CD4-positive, alpha-beta T cell (primary cell): Measurements from ENCODE around the gene DMRTA1. TPM values are rescaled to one million over a fixed set of nuclear protein-coding genes. Genes with fewer than 3 reads are reported as not detected.
"Not testable (repeated sequence)": the region's sequence is repeated elsewhere in the genome, so short reads cannot be mapped to it uniquely, and the experiment has no call there.

Experiments used
- ATAC-seq: fragments of 200-7000 bp; cut with Tn5 transposase; one replicate; pipeline ENCODE4 v1.10.0; 2022; ENCODE audit warnings: mild to moderate bottlenecking; ENCODE audit not compliant: poor library complexity
- CTCF ChIA-PET: fragments of 350-600 bp; sonication (Branson Sonifier 250); formaldehyde crosslinking; loops from one replicate; lab custom pipeline; 2021; ENCODE audit warnings: antibody characterized with exemption, inconsistent platforms; lab: Charles Lee
- POLR2A ChIA-PET: fragments of 350-600 bp; sonication (Branson Sonifier 250); formaldehyde crosslinking; loops from one replicate; lab custom pipeline; 2021; ENCODE audit warnings: antibody characterized with exemption, inconsistent platforms; lab: Charles Lee
- DNase-seq, 14 experiments: peaks; one replicate each; pipeline ENCODE4 v3.0.0-alpha.2; 2013 to 2020; ENCODE audit warnings: mixed read lengths in 2 of 14
- H3K27ac ChIP-seq, 2 donors: one replicate each; pipeline versions ENCODE4 v1.5.1 to v1.7.0; 2013; ENCODE audit warnings: low read length in 2 of 2, low read depth in 1 of 2, mild to moderate bottlenecking in 1 of 2
- H3K27me3 ChIP-seq, 2 experiments: 1 replicate in 1 of 2; 2 replicates in 1 of 2; pipeline versions ENCODE4 v1.6.1 to v1.7.0; 2013; ENCODE audit warnings: low read length in 2 of 2, control low read depth in 1 of 2, mild to moderate bottlenecking in 1 of 2, moderate library complexity in 1 of 2; ENCODE audit not compliant: insufficient read depth in 2 of 2, control insufficient read depth in 1 of 2
- H3K36me3 ChIP-seq: one replicate; pipeline ENCODE4 v1.6.1; 2013; ENCODE audit warnings: low read length, control low read depth; ENCODE audit not compliant: insufficient read depth
- H3K4me1 ChIP-seq: one replicate; pipeline ENCODE4 v1.6.1; 2013; ENCODE audit warnings: low read length, control low read depth; ENCODE audit not compliant: insufficient read depth
- H3K4me3 ChIP-seq: one replicate; pipeline ENCODE4 v1.5.1; 2013; ENCODE audit warnings: mild to moderate bottlenecking, low read length, moderate library complexity
- H3K9me3 ChIP-seq, 2 experiments: 1 replicate in 1 of 2; 2 replicates in 1 of 2; pipeline versions ENCODE4 v1.6.1 to v1.7.0; 2013; ENCODE audit warnings: low read length in 2 of 2, mild to moderate bottlenecking in 2 of 2, control low read depth in 1 of 2, moderate library complexity in 1 of 2; ENCODE audit not compliant: control insufficient read depth in 1 of 2, insufficient read depth in 1 of 2
- H3K27ac Mint-ChIP-seq: one replicate; pipeline ENCODE4 v1.8.0; 2020; ENCODE audit warnings: mixed read lengths
- H3K27me3 Mint-ChIP-seq: one replicate; pipeline ENCODE4 v1.8.0; 2021; ENCODE audit warnings: mixed read lengths
- H3K36me3 Mint-ChIP-seq: one replicate; pipeline ENCODE4 v1.8.0; 2021; ENCODE audit warnings: low read depth, mixed read lengths
- H3K4me1 Mint-ChIP-seq: one replicate; pipeline ENCODE4 v1.8.0; 2021; ENCODE audit warnings: low read depth, mixed read lengths
- H3K4me3 Mint-ChIP-seq: one replicate; pipeline ENCODE4 v1.8.0; 2020; ENCODE audit warnings: mild to moderate bottlenecking, mixed read lengths
- H3K9me3 Mint-ChIP-seq: one replicate; pipeline ENCODE4 v1.8.0; 2020; ENCODE audit warnings: mixed read lengths
- intact Hi-C, 2 experiments: fragments of 100-400 bp; cut with DNase I in 1 of 2; cut with micrococcal nuclease in 1 of 2; formaldehyde crosslinking; loops; one replicate each; pipeline versions ENCODE4 v1.15.1 to v1.9.0; 2023 to 2025; cut with DNase I, micrococcal nuclease
- total RNA-seq, 174 experiments: library from RNA in 2 of 174; stranded (reverse) in 2 of 174; gene quantifications; one replicate each; pipeline ENCODE4 v1.2.3 and lab custom pipeline; 2021 to 2026
- TF ChIP-seq, protein P1 (sequence below): fragments of 200-600 bp; IDR thresholded peaks from one replicate; pipeline ENCODE4 v1.8.0; 2022; ENCODE audit warnings: antibody characterized with exemption, mild to moderate bottlenecking

DMRTA1 gene
- total RNA-seq, 2 experiments from 2014 or later = not detected

GRCh38 chr9:22427226-22427880, 19.3 kb upstream of the DMRTA1 start:
- H3K27ac ChIP-seq = no peak overlapping the region
- intact Hi-C loops = no loop called here
- H3K4me3 ChIP-seq = no peak overlapping the region
- H3K36me3 Mint-ChIP-seq = no peaks in the 10 kb centered on the region
- no peaks in the 10 kb centered on the region for H3K36me3 ChIP-seq
- ChIA-PET CTCF (no interaction called here), POLR2A (no interaction called here)
- H3K4me3 Mint-ChIP-seq = no peak overlapping the region
- H3K9me3 ChIP-seq = no peaks in the 10 kb centered on the region
- H3K27me3 Mint-ChIP-seq = peaks cover 16% of the 10 kb centered on the region
- ATAC-seq = no peak
- no peaks in the 10 kb centered on the region for H3K4me1 ChIP-seq
- H3K4me1 Mint-ChIP-seq = no peaks in the 10 kb centered on the region
- H3K27me3 ChIP-seq = peaks cover 0 to 5% of the 10 kb centered on the region in 2 experiments
- H3K9me3 Mint-ChIP-seq = no peaks in the 10 kb centered on the region
- no peak overlapping the region for H3K27ac Mint-ChIP-seq
- TF ChIP-seq, protein P1, sequence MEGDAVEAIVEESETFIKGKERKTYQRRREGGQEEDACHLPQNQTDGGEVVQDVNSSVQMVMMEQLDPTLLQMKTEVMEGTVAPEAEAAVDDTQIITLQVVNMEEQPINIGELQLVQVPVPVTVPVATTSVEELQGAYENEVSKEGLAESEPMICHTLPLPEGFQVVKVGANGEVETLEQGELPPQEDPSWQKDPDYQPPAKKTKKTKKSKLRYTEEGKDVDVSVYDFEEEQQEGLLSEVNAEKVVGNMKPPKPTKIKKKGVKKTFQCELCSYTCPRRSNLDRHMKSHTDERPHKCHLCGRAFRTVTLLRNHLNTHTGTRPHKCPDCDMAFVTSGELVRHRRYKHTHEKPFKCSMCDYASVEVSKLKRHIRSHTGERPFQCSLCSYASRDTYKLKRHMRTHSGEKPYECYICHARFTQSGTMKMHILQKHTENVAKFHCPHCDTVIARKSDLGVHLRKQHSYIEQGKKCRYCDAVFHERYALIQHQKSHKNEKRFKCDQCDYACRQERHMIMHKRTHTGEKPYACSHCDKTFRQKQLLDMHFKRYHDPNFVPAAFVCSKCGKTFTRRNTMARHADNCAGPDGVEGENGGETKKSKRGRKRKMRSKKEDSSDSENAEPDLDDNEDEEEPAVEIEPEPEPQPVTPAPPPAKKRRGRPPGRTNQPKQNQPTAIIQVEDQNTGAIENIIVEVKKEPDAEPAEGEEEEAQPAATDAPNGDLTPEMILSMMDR = no peak
- no peak for DNase-seq

DNA sequence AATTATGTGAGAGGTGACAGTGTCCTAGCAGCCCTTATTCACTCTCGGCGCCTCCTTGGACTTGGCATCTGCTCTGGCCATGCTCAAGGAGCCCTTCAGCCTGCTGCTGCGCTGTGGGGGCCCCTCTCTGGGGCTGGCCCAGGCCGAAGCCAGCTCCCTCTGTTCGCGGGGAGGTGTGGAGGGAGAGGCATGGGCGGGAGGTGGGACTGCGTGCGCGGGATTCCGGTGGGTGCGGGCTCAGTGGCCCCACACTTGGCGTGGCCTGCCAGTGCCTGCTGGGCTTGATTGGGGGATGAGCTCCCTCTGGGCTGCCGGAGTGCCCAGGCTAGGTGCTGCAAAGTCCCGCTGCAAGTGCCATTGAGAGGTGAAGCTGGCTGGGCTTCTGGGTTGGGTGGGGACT, 12.9 kb upstream of the DMRTA1 start:
- ATAC-seq (no peak), DNase-seq (no peak)
- no peaks in the 10 kb centered on the region for H3K36me3 ChIP-seq
- intact Hi-C loops = no loop called here
- peaks cover 0 to 5% of the 10 kb centered on the region in 2 experiments for H3K9me3 ChIP-seq
- ChIA-PET POLR2A (no interaction called here), CTCF (no interaction called here)
- H3K4me1 Mint-ChIP-seq = no peaks in the 10 kb centered on the region
- H3K4me3 ChIP-seq = no peak overlapping the region
- H3K27me3 Mint-ChIP-seq = peaks cover 17% of the 10 kb centered on the region
- H3K27ac ChIP-seq = no peak overlapping the region
- no peaks in the 10 kb centered on the region for H3K4me1 ChIP-seq
- no peak overlapping the region for H3K4me3 Mint-ChIP-seq
- no peaks in the 10 kb centered on the region for H3K27me3 ChIP-seq
- no peaks in the 10 kb centered on the region for H3K9me3 Mint-ChIP-seq
- H3K27ac Mint-ChIP-seq = no peak overlapping the region
- H3K36me3 Mint-ChIP-seq = no peaks in the 10 kb centered on the region
- TF ChIP-seq, protein P1 = no peak

- H3K9me3 ChIP-seq, POLR2A ChIA-PET, H3K27me3 ChIP-seq, intact Hi-C loops, H3K4me1 ChIP-seq, H3K27ac ChIP-seq, H3K4me3 Mint-ChIP-seq, H3K9me3 Mint-ChIP-seq, H3K36me3 ChIP-seq, H3K36me3 Mint-ChIP-seq, DNase-seq, H3K4me3 ChIP-seq, CTCF ChIA-PET, H3K4me1 Mint-ChIP-seq, ATAC-seq, H3K27ac Mint-ChIP-seq: not testable (repeated sequence)
- H3K27me3 Mint-ChIP-seq = peaks cover 17% of the 10 kb centered on the region
These were observed 11.4 kb upstream of the DMRTA1 start for GRCh38 chr9:22435252-22435651.

DNA sequence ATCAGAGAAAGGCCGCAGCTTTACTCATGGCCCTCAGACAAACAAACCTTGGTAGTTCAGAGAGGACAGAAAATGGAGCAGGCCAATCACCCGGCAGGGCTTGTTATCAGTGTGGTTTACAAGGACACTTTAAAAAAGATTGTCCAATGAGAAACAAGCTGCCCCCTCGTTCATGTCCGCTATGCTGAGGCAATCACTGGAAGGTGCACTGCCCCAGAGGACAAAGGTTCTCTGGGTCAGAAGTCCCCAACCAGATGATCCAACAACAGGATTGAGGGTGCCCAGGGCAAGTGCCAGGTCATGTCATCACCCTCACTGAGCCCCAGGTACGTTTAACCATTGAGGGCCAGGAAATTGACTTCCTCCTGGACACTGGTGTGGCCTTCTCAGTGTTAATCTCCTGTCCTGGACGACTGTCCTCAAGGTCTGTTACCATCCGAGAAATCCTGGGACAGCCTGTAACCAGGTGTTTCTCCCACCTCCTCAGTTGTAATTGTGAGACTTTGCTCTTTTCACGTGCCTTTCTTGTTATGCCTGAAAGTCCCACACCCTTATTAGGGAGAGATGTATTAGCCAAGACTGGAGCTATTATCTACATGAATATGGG, 9.1 kb upstream of the DMRTA1 start:
- CTCF ChIA-PET, H3K9me3 Mint-ChIP-seq: not testable (repeated sequence)
- H3K9me3 ChIP-seq = peaks cover 0 to 11% of the 10 kb centered on the region in 2 experiments

More for the DNA sequence above, 9.1 kb upstream of the DMRTA1 start:
- intact Hi-C loops, H3K27me3 ChIP-seq, H3K4me3 ChIP-seq, H3K4me3 Mint-ChIP-seq, H3K27ac Mint-ChIP-seq, ATAC-seq, POLR2A ChIA-PET, H3K36me3 ChIP-seq, DNase-seq, H3K4me1 Mint-ChIP-seq, H3K36me3 Mint-ChIP-seq, H3K4me1 ChIP-seq, H3K27ac ChIP-seq: not testable (repeated sequence)
- peaks cover 17% of the 10 kb centered on the region for H3K27me3 Mint-ChIP-seq
